HG03432 (cell line): Measurements from ENCODE around the gene PTGER2.

Source experiments
- ATAC-seq: cut with Tn5 transposase; IDR thresholded peaks from one replicate; pipeline ENCODE4 v1.9.1; 2021; ENCODE audit warnings: mild to moderate bottlenecking, moderate library complexity; ENCODE audit not compliant: unreplicated experiment

PTGER2 gene

DNA sequence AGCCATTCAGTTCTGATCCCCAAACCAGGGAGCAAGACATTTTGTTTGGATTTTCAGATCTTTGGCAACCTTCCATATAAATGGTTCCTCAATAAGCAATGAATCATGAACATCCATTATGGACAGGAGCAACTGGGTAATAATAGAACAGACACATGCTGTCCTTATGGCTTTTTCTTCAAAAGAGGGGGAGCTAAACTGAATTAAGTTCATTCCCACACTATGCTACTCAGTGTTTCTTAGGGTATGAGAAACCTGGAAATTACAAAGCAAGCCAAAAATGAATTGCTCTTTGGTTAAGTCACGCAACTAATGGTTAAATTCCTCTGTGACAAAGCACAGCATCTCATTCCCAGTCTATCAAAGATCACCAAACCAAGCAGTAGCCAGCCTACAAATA is 51.0 kb downstream of the PTGER2 start:
- ATAC-seq, result no peak

DNA sequence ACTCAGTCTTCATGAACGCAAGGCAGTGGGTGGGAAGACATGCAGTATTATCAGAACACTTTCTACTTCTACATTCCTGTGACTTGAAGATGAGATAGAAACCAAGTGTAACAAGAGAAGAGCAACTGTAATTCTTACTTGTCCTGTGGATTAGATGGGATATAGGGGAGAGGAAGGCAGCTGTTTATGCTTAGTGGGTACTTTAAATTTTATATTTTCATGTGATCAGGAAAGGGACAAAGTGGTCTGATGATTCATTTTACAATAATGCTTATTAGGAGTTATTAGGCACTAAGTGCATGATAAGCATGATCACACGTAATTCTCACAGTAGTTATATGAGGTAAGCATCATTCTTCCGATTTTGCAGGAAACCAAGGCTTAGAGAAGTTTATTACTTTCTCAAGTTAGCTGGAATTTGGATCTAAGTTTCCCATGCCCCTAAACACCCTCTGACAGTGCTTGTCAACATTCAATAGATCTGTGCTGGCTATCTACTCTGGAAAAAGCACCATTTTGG is 52.7 kb downstream of the PTGER2 start:
- no peak for ATAC-seq

DNA sequence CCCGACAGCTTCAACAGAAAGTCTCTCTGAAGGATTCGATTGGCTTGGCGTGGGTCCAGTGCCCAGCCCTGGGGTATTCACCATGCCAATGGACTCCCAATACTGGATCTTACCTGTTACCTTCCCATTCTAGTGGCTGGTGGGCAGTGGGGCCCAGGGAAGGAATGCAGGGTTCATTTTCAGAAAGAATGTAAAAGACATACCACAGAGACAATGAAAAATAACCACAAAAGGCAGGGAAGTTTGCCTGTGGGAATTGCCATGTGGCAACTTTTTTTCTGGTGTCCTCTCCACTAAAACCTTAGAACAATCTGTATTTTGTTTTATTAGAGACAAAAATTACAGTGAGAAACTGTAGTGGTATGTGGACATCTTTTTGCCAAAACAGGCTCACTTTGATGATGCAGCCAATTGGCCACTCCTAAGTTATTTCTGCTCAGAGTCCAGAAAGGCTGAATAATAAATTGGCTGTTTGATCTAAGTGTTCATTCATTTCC is 55.2 kb downstream of the PTGER2 start:
- no peak for ATAC-seq

DNA sequence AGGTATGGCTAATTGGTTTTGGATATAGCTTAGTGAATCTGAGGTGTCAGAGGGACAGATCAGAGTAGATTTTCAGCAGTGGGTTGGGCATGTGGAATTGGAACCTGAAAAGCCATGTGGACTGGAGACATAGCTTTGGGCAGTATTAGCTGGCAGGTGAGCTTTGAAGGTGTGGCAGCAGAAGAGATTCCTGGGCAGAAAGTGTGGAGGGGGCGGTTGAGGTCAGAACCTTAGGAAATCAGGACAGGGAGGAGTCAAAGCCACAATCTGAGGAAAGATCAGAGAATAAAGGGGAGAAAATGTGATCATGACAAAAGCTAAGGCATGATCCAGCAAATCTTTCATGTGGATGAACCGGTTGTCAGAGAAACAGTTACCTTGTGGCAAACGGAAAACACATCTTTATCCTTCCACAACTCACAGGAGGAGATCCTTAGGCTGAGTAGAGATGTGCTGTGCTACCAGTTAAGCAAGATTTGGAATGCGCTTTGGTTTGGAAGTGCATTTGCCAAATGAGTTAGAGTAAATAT is 56.4 kb downstream of the PTGER2 start:
- ATAC-seq, result no peak

DNA sequence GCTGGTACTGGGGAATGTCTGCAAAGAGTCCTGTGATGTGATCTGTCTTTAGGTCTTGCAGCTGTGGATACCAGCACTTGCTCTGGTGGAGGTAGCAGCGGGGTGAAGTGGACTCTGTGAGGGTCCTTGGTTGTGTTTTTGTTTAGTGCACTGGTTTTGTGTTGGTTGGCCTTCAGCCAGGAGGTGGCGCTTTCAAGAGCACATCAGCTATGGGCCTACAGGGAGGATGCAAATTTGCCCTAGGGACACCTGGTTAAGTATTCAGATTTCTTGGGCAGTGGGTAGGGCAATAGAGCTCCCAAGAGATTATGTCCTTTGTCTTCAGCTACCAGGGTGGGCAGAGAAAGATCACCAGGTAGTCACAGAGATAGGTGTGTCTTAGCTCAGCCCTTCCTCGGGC is 63.8 kb downstream of the PTGER2 start:
- no peak for ATAC-seq
